ENCODE results near the gene ARL16.

DNA sequence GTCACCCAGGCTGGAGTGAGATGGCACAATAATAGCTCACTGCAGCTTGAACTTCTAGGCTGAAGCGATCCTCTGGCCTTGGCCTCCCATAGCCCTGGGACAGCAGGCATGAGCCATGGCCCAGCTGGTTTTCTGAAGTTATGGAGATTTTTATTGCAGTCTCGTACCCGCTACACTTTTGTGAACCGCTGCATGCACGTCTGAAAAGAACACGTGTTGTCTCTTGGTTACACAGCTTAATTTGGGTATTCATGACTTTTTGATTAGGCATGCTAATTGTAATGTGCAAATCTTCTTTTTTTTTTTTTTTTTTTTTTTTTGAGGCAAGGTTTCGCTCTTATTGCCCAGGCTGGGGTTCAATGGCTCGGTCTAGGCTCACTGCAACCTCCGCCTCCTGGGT is 41.8 kb upstream of the ARL16 start:
- TF ChIP-seq EZH2 (IDR thresholded peaks at IDR 0.05) = no peak
- TF ChIP-seq FOXP2 (optimal IDR thresholded peaks at IDR 0.05; ENCODE audit: control extremely low read depth, extremely low read length, insufficient read depth) = no peak
- TF ChIP-seq POLR2AphosphoS5 (IDR thresholded peaks at IDR 0.05; ENCODE audit: borderline replicate concordance, low read depth, low read length) = no peak
